ENCODE results near the gene ITGB4. TPM values are rescaled to one million over a fixed set of nuclear protein-coding genes. Genes with fewer than 3 reads are reported as not detected.

The ITGB4 gene
- total and polyA plus RNA-seq, 2 of the 13 experiments (the other 11 are each of a cell fraction or from before 2014, with no cell fraction given) = 6.9 to 14.5 TPM

GRCh38 chr17:75691801-75692626 is 29.2 kb upstream of the ITGB4 start (continued):
- TF ChIP-seq THRA (CRISPR knock-in tag; IDR thresholded peaks at IDR 0.05; ENCODE audit: borderline replicate concordance) (no peak), GATAD1 (CRISPR knock-in tag; IDR thresholded peaks at IDR 0.05) (no peak), ZUFSP (CRISPR knock-in tag; IDR thresholded peaks at IDR 0.05; ENCODE audit: borderline replicate concordance) (no peak), ZNF335 (CRISPR knock-in tag; IDR thresholded peaks at IDR 0.05) (no peak), MXI1 (IDR thresholded peaks at IDR 0.05; ENCODE audit: borderline replicate concordance, low read depth, low read length) (no peak), MAZ (IDR thresholded peaks at IDR 0.05; ENCODE audit: borderline replicate concordance, low read depth, low read length) (no peak), MAZ (CRISPR knock-in tag; IDR thresholded peaks at IDR 0.05; ENCODE audit: low read depth) (no peak)

GRCh38 chr17:75692976-75693375 is 28.3 kb upstream of the ITGB4 start:
- H3K36me3 ChIP-seq (replicated peaks in 1 of 2; ENCODE audit: control insufficient read depth in 1 of 2, insufficient read depth in 2 of 2, low read length in 2 of 2) = peaks cover 34 to 73% of the 10 kb centered on the region in 2 experiments
- in situ Hi-C loops (cut with HindIII; ENCODE audit: extremely low pct_ligation_motif_present, low pct_unique_long_range_greater_than_20kb) (no loop called here), intact Hi-C loops (cut with micrococcal nuclease; ENCODE audit: unreplicated experiment) (no loop called here)
- no peak overlapping the region for H3K27ac ChIP-seq (ENCODE audit: extremely low read length, insufficient read depth, low read length)
- CTCF ChIA-PET (ENCODE audit: low intra/inter-chr PET ratio, low total read pairs) = no interaction called here
- ATAC-seq (no peak), DNase-seq (ENCODE audit: low spot score) (no peak), FAIRE-seq (no peak)
- H3K79me2 ChIP-seq (ENCODE audit: insufficient read depth, low read length) = peaks cover 15% of the 10 kb centered on the region
- H3K4me1 ChIP-seq (ENCODE audit: insufficient read depth, low read length) = peaks cover 16% of the 10 kb centered on the region
- no peaks in the 10 kb centered on the region; the same call in 1 of the 2 replicates for H4K20me1 ChIP-seq (ENCODE audit: insufficient read depth, low read length)
- 96% methylated on average over 13 of the region's 13 CpGs for WGBS (ENCODE audit: low lambda C conversion rate)
- POLR2A ChIA-PET = no interaction called here
- no peaks in the 10 kb centered on the region for H3K27me3 ChIP-seq (ENCODE audit: control insufficient read depth in 1 of 2, insufficient read depth in 2 of 2, low read length in 2 of 2)
- no peak overlapping the region for H3K4me2 ChIP-seq (ENCODE audit: low read depth, low read length)
- H3K9ac ChIP-seq (ENCODE audit: insufficient read depth, low read depth, low read length) = no peak overlapping the region
- BruUV-seq (replicated peaks) = no TSS peak
- H3K9me3 ChIP-seq (ENCODE audit: low read length) = no peaks in the 10 kb centered on the region
- no peak overlapping the region for H2AFZ ChIP-seq (ENCODE audit: low read length)
- H3K4me3 ChIP-seq (replicated peaks in 1 of 3; ENCODE audit: insufficient read depth in 1 of 3, low read depth in 2 of 3, low read length in 3 of 3) = no peak overlapping the region
- TF ChIP-seq MXD1 (CRISPR knock-in tag; IDR thresholded peaks at IDR 0.05) (no peak), RERE (CRISPR knock-in tag; IDR thresholded peaks at IDR 0.05; ENCODE audit: low read depth) (no peak), TCF7L2 (IDR thresholded peaks at IDR 0.05; ENCODE audit: low read depth, low read length) (no peak), NONO (IDR thresholded peaks at IDR 0.05) (no peak), NONO (CRISPR knock-in tag; conservative IDR thresholded peaks at IDR 0.05) (no peak)
